Osteoblast (primary cell): ENCODE measurements around the gene HIP1R. TPM values are rescaled to one million over a fixed set of nuclear protein-coding genes. Genes with fewer than 3 reads are reported as not detected.

Experiments used
- DNase-seq: peaks from one replicate; pipeline ENCODE4 v3.0.0; 2011; ENCODE audit warnings: low spot score, mixed read lengths; ENCODE audit not compliant: insufficient read length; ENCODE audit errors: missing footprints
- H2AFZ ChIP-seq: 2 replicates; pipeline ENCODE4 v1.6.0; 2011; ENCODE audit warnings: mild to moderate bottlenecking, low read length
- H3K27ac ChIP-seq: 2 replicates; pipeline ENCODE4 v1.5.1; 2011; ENCODE audit warnings: mild to moderate bottlenecking, low read depth, low read length, moderate library complexity
- H3K27me3 ChIP-seq: 2 replicates; pipeline ENCODE4 v1.6.0; 2012; ENCODE audit warnings: mild to moderate bottlenecking, control low read depth, inconsistent platforms, low read length, moderate library complexity; ENCODE audit not compliant: insufficient read depth
- H3K36me3 ChIP-seq: 2 replicates; pipeline ENCODE4 v1.5.1; 2011; ENCODE audit warnings: mild to moderate bottlenecking, low read length, control low read depth, moderate library complexity; ENCODE audit not compliant: insufficient read depth
- H3K4me1 ChIP-seq: 2 replicates; pipeline ENCODE4 v1.5.1; 2011; ENCODE audit warnings: mild to moderate bottlenecking, low read length, control low read depth, moderate library complexity; ENCODE audit not compliant: insufficient read depth
- H3K4me2 ChIP-seq: 2 replicates; pipeline ENCODE4 v1.6.0; 2011; ENCODE audit warnings: mild to moderate bottlenecking, low read length; ENCODE audit not compliant: insufficient read depth
- H3K4me3 ChIP-seq: fragments of 200-600 bp; sonication (generic); 3 replicates; pipeline ENCODE4 v1.5.1; 2012; ENCODE audit warnings: mild to moderate bottlenecking, low read length, inconsistent platforms; ENCODE audit not compliant: insufficient read depth
- H3K79me2 ChIP-seq: 2 replicates; pipeline ENCODE4 v1.6.0; 2012; ENCODE audit warnings: mild to moderate bottlenecking, low read length, control low read depth, inconsistent platforms; ENCODE audit not compliant: insufficient read depth
- H3K9me3 ChIP-seq: 2 replicates; pipeline ENCODE4 v1.5.1; 2011; ENCODE audit warnings: low read depth, low read length, control low read depth
- H4K20me1 ChIP-seq: 2 replicates; pipeline ENCODE4 v1.6.0; 2012; ENCODE audit warnings: mild to moderate bottlenecking, low read length, control low read depth; ENCODE audit not compliant: insufficient read depth
- CTCF ChIP-seq: IDR thresholded peaks from 2 replicates; pipeline ENCODE4 v1.5.1; 2011; ENCODE audit warnings: mild to moderate bottlenecking, low read depth, low read length, moderate library complexity; ENCODE audit errors: extremely low read depth
- total RNA-seq: library from RNA; depleted of rRNA; stranded (reverse); fragments of >200 nt; gene quantifications from 2 replicates; pipeline ENCODE4 v1.2.3, GENCODE V29; 2012

HIP1R gene
- total RNA-seq, 1 donor: 21.0 TPM

- H4K20me1 ChIP-seq: no peaks in the 10 kb centered on the region
- no peak for TF ChIP-seq CTCF
- no peaks in the 10 kb centered on the region for H3K27me3 ChIP-seq
- no peak overlapping the region for H3K27ac ChIP-seq
- no peaks in the 10 kb centered on the region for H3K79me2 ChIP-seq
- DNase-seq: peak; percentile 77
- no peak overlapping the region for H3K4me2 ChIP-seq
- no peaks in the 10 kb centered on the region for H3K36me3 ChIP-seq
- H3K9me3 ChIP-seq: no peaks in the 10 kb centered on the region
- peaks cover 14% of the 10 kb centered on the region for H3K4me1 ChIP-seq
- no peak overlapping the region for H3K4me3 ChIP-seq
- no peak overlapping the region for H2AFZ ChIP-seq
Observed at GRCh38 chr12:122853582-122854245, 18.5 kb downstream of the HIP1R start.

- no peak for TF ChIP-seq CTCF
- H4K20me1 ChIP-seq: no peaks in the 10 kb centered on the region
- H3K79me2 ChIP-seq: no peaks in the 10 kb centered on the region
- H2AFZ ChIP-seq: no peak overlapping the region
- H3K36me3 ChIP-seq: no peaks in the 10 kb centered on the region
- H3K4me2 ChIP-seq: no peak overlapping the region
- no peak overlapping the region for H3K27ac ChIP-seq
- H3K4me1 ChIP-seq: peaks cover 14% of the 10 kb centered on the region
- DNase-seq: peak; percentile 89
- no peaks in the 10 kb centered on the region for H3K27me3 ChIP-seq
- no peaks in the 10 kb centered on the region for H3K9me3 ChIP-seq
- no peak overlapping the region for H3K4me3 ChIP-seq
Observed at GRCh38 chr12:122854554-122854953, 19.3 kb downstream of the HIP1R start.

GRCh38 chr12:122855071-122855829 lies 20.0 kb downstream of the HIP1R start:
- no peaks in the 10 kb centered on the region for H3K36me3 ChIP-seq
- H4K20me1 ChIP-seq: no peaks in the 10 kb centered on the region
- no peaks in the 10 kb centered on the region for H3K9me3 ChIP-seq
- H3K27ac ChIP-seq: no peak overlapping the region
- peak; percentile 82 for DNase-seq
- no peak overlapping the region for H2AFZ ChIP-seq
- no peak overlapping the region for H3K4me3 ChIP-seq
- no peak for TF ChIP-seq CTCF
- H3K4me1 ChIP-seq: peaks cover 14% of the 10 kb centered on the region
- H3K27me3 ChIP-seq: no peaks in the 10 kb centered on the region
- no peak overlapping the region for H3K4me2 ChIP-seq
- H3K79me2 ChIP-seq: no peaks in the 10 kb centered on the region
